HG02884 (cell line): ENCODE results near the gene PARD3.
"Not testable (repeated sequence)": the region's sequence is repeated elsewhere in the genome, so short reads cannot be mapped to it uniquely, and the experiment has no call there.

ENCODE experiments used
- ATAC-seq: cut with Tn5 transposase; IDR thresholded peaks from one replicate; pipeline ENCODE4 v1.9.1; 2021; ENCODE audit warnings: mild to moderate bottlenecking, moderate library complexity; ENCODE audit not compliant: unreplicated experiment

PARD3 gene

DNA sequence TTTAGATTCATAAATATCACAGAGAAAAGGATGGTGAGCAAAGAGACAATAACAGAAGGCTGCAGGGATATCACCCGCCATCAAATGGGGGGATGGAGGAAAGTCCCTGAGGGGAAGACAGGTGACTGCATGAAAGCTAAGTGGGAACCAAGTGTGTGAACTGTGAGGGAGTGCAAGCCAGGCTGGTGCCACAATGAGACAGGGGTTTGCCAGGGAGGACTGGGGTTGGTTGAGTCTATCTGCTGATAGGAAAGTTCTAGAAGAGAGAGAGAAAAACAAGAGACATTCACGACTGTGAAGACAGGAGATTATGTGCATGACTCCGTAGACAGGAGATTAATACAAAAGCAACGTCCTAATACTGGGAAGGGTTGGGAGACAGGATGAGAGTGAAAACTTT lies 376.4 kb downstream of the PARD3 start:
- no peak for ATAC-seq

GRCh38 chr10:34437906-34438305 lies 377.2 kb downstream of the PARD3 start:
- no peak for ATAC-seq

- ATAC-seq = no peak
These were observed 380.9 kb downstream of the PARD3 start for GRCh38 chr10:34434119-34434594.

DNA sequence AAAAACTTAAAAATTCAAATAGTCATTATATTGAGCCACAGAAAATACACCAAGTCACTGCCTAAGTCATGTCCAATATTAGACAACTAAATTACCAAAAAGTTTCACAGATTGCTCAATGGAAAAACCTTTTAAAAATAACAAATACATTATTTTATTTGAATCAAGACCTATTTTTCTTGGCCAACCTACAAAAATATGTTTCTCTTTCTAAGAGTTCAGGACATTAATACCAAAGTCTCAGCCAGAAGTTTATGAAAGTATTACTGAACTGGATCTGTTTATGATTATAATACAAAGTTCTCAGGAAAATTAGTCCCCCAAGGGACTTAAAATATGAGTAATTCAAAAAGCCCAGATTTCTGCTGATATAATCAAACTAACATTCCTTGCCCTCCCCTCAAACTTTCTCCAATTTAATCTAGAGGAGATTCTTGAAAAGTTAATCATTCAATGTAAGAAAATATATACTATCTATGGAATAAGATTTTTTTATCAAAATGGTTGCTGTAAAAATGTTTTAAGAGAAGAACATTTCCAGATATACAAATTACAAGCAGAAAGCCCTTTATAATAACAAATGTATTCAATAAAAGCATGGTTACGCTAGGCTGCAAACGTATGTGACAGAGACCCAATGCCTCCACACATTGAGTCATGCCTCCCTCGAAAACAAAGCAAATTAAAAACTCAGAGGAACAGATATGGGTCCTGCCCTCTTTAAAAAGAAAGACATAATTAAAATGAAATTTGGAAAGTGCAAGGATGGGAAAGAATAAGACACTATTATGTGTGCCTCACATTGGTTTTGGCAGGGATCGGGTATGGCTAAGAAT lies 381.6 kb downstream of the PARD3 start:
- no peak for ATAC-seq

- no peak for ATAC-seq
These were observed 382.5 kb downstream of the PARD3 start for GRCh38 chr10:34432589-34432988.

- no peak for ATAC-seq
These were observed 384.4 kb downstream of the PARD3 start for GRCh38 chr10:34430685-34431084.

DNA sequence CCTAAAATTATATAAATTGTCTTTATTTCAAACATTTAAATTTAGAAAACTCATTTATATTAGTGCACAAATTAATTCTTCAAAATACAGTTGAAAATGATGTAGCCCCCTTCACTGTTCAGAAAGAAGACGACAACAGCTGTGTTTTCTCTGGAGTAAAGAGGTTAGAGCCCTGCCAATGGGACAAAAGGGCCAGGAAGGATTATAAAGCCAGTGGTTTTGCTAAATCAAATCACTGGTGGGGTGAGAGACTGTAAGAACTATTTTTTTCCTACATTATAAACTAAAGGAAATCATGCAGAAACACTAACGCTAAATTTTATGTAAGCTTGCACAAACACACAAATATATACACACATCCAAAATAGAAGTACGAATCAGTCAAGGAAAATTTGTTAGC lies 386.6 kb downstream of the PARD3 start:
- ATAC-seq = no peak

GRCh38 chr10:34427911-34428216 lies 387.2 kb downstream of the PARD3 start:
- no peak for ATAC-seq

- ATAC-seq = not testable (repeated sequence)
These were observed 387.8 kb downstream of the PARD3 start for GRCh38 chr10:34427158-34427910.

GRCh38 chr10:34426538-34427157 lies 388.4 kb downstream of the PARD3 start:
- ATAC-seq = not testable (repeated sequence)

GRCh38 chr10:34426041-34426440 lies 389.1 kb downstream of the PARD3 start:
- ATAC-seq = no peak

GRCh38 chr10:34423673-34424625 lies 391.1 kb downstream of the PARD3 start:
- ATAC-seq = no peak

- no peak for ATAC-seq
These were observed 394.3 kb downstream of the PARD3 start for GRCh38 chr10:34420795-34421194.

- ATAC-seq = no peak
These were observed 394.8 kb downstream of the PARD3 start for GRCh38 chr10:34420273-34420672.

DNA sequence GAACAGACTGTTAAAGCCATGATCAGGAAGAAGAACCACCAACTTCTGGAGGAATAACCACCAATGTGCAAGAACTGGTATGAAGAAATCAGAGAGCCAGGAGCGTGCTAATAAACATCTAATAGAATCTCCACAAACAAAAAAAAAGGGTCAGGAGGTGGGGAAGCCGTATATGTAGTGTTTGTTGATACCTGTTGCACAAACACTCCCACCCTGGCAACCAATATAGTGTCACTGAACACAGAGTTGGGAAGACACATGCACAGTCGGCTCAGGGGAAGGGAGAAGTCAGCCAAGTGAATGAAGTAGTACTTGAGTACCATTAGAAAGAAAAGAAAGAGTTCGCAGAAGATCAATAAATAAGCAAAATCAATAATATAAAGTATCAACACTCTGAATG lies 400.1 kb downstream of the PARD3 start:
- ATAC-seq = no peak

- no peak for ATAC-seq
These were observed 401.1 kb downstream of the PARD3 start for GRCh38 chr10:34413756-34414587.

GRCh38 chr10:34413214-34413613 lies 401.9 kb downstream of the PARD3 start:
- ATAC-seq = no peak

DNA sequence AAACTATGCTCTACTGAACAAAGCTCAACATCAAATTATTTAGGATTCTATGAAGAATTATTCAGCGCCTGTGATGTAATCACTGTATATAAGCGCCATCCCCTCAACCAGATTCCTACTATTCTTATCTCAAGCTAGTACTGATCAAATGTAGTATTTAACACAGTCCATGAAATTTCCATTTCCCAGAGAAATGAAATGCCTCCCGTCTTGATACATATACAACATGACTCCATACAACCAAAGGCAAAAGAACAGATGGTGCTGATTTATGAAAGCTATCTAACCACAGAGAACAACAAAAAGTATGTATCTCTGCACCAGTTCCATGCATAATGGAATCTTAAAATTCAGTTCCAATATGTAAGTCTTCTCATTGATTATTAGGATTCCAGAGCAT lies 406.1 kb downstream of the PARD3 start:
- ATAC-seq = no peak

DNA sequence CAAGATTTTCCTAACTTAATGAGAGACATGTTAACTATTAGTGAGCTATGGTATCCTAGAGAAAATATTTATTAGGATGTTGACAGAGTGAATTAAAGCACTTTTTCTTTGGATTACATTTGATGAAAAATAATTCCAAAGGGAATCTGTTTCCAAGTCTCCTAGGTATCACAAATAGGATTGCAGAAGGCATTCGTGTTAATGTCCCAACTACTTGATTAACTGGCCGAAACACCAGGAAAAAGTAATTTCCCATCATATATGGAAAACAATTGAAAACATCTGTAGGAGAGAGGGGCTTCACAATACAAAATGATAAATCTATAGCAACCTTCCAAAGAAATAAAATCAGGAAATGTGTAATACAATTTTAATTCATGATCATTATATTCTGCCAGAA lies 406.7 kb downstream of the PARD3 start:
- ATAC-seq = no peak

- ATAC-seq = no peak
These were observed 407.7 kb downstream of the PARD3 start for GRCh38 chr10:34407324-34407805.
